Mesodermal cell (in vitro differentiated cells): ENCODE measurements around the gene LDLRAD2. TPM values are rescaled to one million over a fixed set of nuclear protein-coding genes. Genes with fewer than 3 reads are reported as not detected.
"Not testable (repeated sequence)": the region's sequence is repeated elsewhere in the genome, so short reads cannot be mapped to it uniquely, and the experiment has no call there.

ENCODE experiments used
- H3K27ac ChIP-seq: 2 replicates; pipeline ENCODE4 v1.7.0; 2013; ENCODE audit warnings: mild to moderate bottlenecking, low read depth, low read length, moderate library complexity; ENCODE audit not compliant: severe bottlenecking
- H3K36me3 ChIP-seq: 2 replicates; pipeline ENCODE4 v1.7.1; 2013; ENCODE audit warnings: mild to moderate bottlenecking, low read length, moderate library complexity; ENCODE audit not compliant: control insufficient read depth, insufficient read depth
- H3K4me1 ChIP-seq: one replicate; pipeline ENCODE4 v1.7.1; 2013; ENCODE audit warnings: mild to moderate bottlenecking, low read length; ENCODE audit not compliant: insufficient read depth, control insufficient read depth, poor library complexity, severe bottlenecking
- H3K4me3 ChIP-seq: 2 replicates; pipeline ENCODE4 v1.7.0; 2013; ENCODE audit warnings: low read length, control low read depth, mild to moderate bottlenecking; ENCODE audit not compliant: insufficient read depth, poor library complexity, severe bottlenecking; ENCODE audit errors: extremely low read depth
- H3K9me3 ChIP-seq: 2 replicates; pipeline ENCODE4 v1.7.1; 2013; ENCODE audit warnings: mild to moderate bottlenecking, low read length, moderate library complexity; ENCODE audit not compliant: control insufficient read depth
- WGBS, 2 experiments: methylation state at CpG; one replicate each; pipeline ENCODE4 v1.1.5; 2013; ENCODE audit warnings: missing lambda C conversion rate in 2 of 2; ENCODE audit not compliant: insufficient coverage in 2 of 2; 5-methylcytosine and 5-hydroxymethylcytosine counted together
- polyA plus RNA-seq, 2 experiments: library from polyadenylated mRNA; stranded (reverse); fragments of 50-300 nt; gene quantifications; one replicate each; pipeline ENCODE4 v1.2.3, GENCODE V29; 2013

Gene LDLRAD2, protein sequence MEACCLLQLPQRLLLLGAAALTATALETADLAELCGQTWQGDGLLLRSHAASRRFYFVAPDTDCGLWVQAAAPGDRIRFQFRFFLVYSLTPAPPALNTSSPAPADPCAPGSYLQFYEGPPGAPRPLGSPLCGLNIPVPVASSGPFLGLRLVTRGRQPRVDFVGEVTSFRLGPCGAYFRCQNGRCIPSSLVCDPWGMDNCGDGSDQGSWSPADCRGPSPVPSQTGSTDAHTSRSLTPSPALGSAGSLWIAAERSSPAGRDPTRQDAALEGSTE
- polyA plus RNA-seq (2013, experiment 1 of 2) = 0.92 TPM
- polyA plus RNA-seq (2013, experiment 2 of 2) = 0.56 TPM

DNA sequence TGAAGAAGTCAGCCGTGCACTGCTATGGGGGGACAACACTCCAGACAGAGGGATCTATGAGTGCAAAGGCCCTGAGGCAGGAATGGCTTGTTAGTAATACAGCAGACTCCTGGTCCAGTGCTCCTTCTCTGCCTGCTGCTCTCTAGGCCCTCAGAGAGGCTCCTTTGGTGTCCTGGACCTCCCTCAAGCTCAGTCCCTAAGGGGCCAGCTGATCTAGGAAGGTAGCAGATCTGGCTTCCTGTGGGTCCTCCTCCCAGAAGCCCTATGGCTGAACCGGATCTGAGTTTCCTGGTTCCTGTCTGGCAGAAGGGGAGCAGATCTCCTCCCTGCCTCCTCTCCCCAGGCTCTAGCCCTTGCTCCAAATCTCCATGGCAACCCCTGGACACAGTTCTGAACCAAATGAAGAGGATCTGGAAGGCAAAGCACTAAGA is at the start of gene LDLRAD2:
LDLRAD2 (plus strand) TSS at position 391 of the 431 bp plus-strand sequence. CDS start 187 bp downstream, outside the sequence.
- Histone ChIP-seq H3K36me3 (no peaks in the 10 kb centered on the region), H3K4me3 (no peak within 1 kb of the TSS), H3K9me3 (no peaks in the 10 kb centered on the region), H3K4me1 (peaks cover 11% of the 10 kb centered on the region), H3K27ac (no peak within 1 kb of the TSS)
- WGBS, 2 experiments = 66 to 77% methylated on average over 2 of the region's 2 CpGs

DNA sequence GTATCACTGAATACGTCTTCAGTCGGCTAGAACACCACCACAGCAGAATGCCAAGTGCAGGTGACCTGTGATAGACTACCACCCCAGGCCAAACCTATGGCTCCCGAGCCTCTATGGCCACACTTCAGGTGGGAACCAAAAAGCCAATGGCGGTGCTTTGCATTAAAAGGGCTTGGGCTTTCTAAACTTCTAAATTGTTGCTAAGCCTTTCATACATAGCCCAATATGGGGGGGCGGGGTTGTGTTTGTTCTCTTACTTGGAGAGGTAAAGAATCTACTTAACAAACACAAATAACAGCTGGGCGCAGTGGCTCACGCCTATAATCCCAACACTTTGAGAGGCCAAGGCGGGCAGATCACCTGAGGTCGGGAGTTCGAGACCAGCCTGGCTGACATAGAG is 48.8 kb upstream of the LDLRAD2 start:
- WGBS, 2 experiments = 91 to 100% methylated on average over 4 of the region's 10 CpGs
- no peak overlapping the region for H3K27ac ChIP-seq
- no peaks in the 10 kb centered on the region for H3K36me3 ChIP-seq
- no peak overlapping the region for H3K4me3 ChIP-seq
- no peaks in the 10 kb centered on the region for H3K9me3 ChIP-seq
- H3K4me1 ChIP-seq = peaks cover 4% of the 10 kb centered on the region

DNA sequence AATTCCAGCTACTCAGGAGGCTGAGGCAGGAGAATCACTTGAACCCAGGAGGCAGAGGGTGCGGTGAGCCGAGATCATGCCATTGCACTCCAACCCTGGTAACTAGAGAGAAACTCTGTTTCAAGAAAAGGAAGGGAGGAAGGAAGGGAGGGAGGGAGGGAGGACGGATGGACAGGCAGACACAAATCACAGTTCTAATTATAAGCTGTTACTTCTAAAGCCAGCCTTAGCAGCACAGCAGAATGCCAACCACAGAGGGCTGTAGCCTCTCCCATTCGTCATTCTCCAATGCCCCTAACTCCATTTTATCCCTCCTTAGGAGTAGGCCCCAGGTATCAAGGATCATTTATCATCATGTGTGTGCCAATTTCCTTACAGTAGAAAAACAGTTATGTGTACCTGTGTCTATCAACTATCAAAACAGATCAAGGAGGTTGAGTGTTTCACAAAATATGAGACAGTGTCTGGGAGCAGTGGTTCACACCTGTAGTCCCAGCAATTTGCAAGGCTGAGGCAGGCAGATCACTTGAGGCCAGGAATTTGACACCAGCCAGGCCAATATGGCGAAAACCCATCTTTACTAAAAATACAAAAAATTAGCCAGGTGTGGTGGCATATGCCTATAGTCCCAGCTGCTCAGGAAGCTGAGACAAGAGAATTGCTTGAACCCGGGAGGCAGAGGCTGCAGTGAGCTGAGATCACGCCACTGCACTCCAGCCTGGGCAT is 48.2 kb upstream of the LDLRAD2 start:
- no peak overlapping the region for H3K27ac ChIP-seq
- H3K4me3 ChIP-seq = no peak overlapping the region
- 58 to 100% methylated on average over 2 to 5 of the region's 7 CpGs for WGBS, 2 experiments
- peaks cover 4% of the 10 kb centered on the region for H3K4me1 ChIP-seq
- no peaks in the 10 kb centered on the region for H3K9me3 ChIP-seq
- no peaks in the 10 kb centered on the region for H3K36me3 ChIP-seq

DNA sequence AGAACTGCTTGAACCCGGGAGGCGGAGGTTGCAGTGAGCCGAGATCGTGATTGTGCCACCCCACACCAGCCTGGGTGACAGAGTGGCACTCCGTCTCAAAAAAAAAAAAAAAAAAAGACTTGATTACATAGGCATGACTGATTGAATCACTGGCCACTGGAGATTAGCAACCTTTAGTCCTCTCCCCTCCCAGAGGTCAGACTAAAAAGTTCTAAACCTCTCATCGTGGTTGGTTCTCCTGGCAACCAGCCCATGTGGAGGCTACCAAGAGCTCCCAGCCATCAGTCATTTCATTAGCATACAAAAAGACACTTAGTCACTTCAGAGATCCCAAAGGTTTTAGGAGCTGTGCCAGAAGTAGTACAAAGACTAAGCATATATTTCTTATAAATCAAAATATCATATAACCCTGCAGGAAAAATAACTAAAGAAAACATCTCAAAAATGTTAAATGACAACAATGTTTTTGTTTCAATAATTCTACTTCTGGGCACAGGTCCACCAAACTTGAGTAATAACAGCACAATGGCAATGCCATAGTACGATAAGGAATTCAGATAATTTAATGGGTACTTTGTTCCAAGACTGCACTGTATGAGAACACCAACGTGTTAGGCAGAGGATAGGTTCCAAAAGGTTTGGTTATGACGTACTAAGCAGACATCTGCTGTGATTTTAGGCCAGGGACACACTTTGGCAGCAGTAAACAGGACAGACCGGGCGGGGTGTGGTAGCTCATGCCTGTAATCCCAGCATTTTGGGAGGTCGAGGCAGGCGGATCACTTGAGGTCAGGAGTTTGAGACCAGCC is 47.2 kb upstream of the LDLRAD2 start:
- Histone ChIP-seq H3K4me1 (peaks cover 4% of the 10 kb centered on the region), H3K4me3 (no peak overlapping the region), H3K9me3 (no peaks in the 10 kb centered on the region), H3K36me3 (peaks cover 8% of the 10 kb centered on the region), H3K27ac (no peak overlapping the region)
- WGBS, 2 experiments = 80 to 85% methylated on average over 12 of the region's 13 CpGs

DNA sequence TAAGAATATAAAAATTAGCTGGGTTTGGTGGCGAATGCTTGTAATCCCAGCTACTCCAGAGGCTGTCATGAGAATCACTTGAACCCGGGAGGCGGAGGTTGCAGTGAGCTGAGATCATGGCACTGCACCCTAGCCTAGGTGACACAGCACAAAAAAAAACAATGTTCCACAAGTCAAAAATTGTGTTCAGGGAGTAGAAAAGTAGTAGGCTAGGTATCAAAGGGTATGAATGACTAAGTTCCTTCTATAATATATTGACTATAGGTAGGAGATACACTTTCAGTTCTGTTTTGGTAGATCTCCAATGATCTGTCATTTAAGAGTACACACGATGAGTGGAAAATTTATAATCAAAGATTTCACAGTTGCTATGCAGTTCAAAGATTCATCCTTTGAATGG is 45.9 kb upstream of the LDLRAD2 start:
- Histone ChIP-seq H3K27ac (no peak overlapping the region), H3K9me3 (no peaks in the 10 kb centered on the region)
- 97% methylated on average over 3 of the region's 4 CpGs; no CpG with 5 or more reads in 1 of the 2 experiments for WGBS, 2 experiments

DNA sequence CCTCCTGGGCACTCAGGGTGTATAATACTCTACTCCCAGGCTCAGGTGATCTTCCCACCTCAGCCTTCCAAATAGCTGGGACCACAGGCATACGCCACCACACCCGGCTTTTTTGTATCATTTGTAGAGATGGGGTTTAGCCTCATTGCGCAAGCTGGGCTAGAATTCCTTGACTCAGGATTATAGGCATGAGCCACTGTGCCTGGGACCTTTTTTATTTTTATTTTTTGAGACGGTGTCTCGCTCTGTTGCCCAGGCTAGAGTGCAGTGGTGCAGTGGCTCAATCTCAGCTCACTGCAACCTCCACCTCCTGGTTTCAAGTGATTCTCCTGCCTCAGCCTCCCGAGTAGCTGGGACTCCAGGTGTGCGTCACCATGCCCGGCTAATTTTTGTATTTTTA is 45.0 kb upstream of the LDLRAD2 start:
- not testable (repeated sequence) for H3K4me1 ChIP-seq, H3K27ac ChIP-seq, H3K9me3 ChIP-seq, H3K4me3 ChIP-seq, H3K36me3 ChIP-seq
- WGBS, 2 experiments = 97% methylated on average over 4 to 7 of the region's 8 CpGs

More for the DNA sequence above, 45.9 kb upstream of the LDLRAD2 start:
- H3K4me3 ChIP-seq = no peak overlapping the region
- H3K4me1 ChIP-seq = peaks cover 4% of the 10 kb centered on the region
- H3K36me3 ChIP-seq = peaks cover 8% of the 10 kb centered on the region

DNA sequence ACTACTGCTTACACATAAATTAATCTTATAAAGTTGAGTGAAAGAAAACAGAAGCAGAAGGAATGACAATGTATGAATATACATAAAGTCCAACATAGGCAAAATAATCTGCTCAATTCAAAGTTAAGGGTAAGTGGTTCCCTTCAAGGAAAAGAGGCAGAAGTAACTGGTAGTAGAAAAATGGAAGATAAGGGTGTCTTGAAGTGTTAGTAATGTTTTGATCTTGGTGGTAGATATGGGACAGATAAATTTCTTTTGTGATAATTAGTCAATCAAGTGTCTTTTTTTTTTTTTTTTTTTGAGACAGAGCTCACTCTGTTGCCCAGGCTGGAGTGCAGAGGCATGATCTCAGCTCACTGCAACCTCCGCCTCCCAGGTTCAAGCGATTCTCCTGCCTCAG is 41.9 kb upstream of the LDLRAD2 start:
- Histone ChIP-seq H3K4me1 (no peaks in the 10 kb centered on the region), H3K36me3 (peaks cover 8% of the 10 kb centered on the region), H3K27ac (no peak overlapping the region), H3K4me3 (no peak overlapping the region), H3K9me3 (no peaks in the 10 kb centered on the region)
- 87 to 100% methylated on average over 2 of the region's 2 CpGs for WGBS, 2 experiments

DNA sequence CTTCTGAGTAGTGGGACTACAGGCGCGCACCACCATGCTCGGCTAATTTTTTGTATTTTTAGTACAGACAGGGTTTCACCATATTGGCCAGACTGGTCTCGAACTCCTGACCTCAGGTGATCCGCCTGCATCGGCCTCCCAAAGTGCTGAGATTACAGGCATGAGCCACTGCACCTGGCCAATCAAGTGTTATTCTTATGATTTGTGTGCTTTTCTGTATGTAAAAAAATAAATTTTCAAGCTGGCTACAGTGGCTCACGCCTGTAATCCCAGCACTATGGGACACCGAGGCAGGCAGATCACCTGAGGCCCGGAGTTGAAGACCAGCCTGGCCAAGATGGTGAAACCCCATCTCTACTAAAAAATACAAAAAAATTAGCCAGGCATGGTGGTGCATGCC is 41.5 kb upstream of the LDLRAD2 start:
- not testable (repeated sequence) for H3K4me3 ChIP-seq, H3K9me3 ChIP-seq, H3K27ac ChIP-seq, H3K4me1 ChIP-seq, H3K36me3 ChIP-seq
- 88 to 100% methylated on average over 5 to 9 of the region's 9 CpGs for WGBS, 2 experiments

DNA sequence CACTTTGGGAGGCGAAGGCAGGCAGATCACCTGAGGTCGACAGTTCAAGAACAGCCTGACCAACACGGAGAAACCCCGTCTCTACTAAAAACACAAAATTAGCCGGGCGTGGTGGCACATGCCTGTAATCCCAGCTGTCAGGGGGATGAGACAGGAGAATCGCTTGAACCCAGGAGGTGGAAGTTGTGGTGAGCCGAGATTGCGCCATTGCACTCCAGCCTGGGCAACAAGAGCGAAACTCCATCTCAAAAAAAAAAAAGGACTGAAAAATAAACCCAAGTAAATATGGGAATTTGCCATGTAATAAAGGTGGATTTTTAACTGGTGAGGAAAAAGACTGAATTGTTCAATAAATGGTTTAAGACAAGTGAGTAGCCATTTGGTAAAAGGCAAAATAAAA is 40.4 kb upstream of the LDLRAD2 start:
- not testable (repeated sequence) for H3K9me3 ChIP-seq, H3K4me1 ChIP-seq, H3K27ac ChIP-seq, H3K36me3 ChIP-seq, H3K4me3 ChIP-seq
- 100% methylated on average over 2 to 4 of the region's 10 CpGs for WGBS, 2 experiments

DNA sequence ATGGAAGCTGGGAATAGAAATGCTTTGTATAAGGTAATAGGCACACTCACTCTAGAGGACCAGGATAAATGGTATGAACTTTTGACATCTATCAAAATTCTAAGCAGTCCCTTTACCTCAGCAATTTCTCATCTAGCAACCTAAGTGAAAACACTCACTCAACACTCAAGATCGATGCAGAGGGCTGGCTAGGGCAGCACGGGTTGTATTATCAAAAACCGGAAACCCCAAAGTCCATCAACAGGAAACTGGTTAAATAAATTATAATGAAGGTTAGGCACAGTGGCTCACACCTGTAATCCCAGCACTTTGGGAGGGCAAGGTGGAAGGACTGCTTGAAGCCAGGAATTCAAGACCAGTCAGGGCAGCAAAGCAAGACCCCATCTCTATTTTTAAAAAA is 38.5 kb upstream of the LDLRAD2 start:
- WGBS, 2 experiments = 100% methylated on average over 2 of the region's 3 CpGs; no CpG with 5 or more reads in 1 of the 2 experiments
- Histone ChIP-seq H3K4me1 (no peaks in the 10 kb centered on the region), H3K4me3 (no peak overlapping the region)

More for the DNA sequence above, 38.5 kb upstream of the LDLRAD2 start:
- no peak overlapping the region for H3K27ac ChIP-seq
- peaks cover 10% of the 10 kb centered on the region for H3K36me3 ChIP-seq
- H3K9me3 ChIP-seq = no peaks in the 10 kb centered on the region
